ENCODE measurements around the gene BCAS1.

DNA sequence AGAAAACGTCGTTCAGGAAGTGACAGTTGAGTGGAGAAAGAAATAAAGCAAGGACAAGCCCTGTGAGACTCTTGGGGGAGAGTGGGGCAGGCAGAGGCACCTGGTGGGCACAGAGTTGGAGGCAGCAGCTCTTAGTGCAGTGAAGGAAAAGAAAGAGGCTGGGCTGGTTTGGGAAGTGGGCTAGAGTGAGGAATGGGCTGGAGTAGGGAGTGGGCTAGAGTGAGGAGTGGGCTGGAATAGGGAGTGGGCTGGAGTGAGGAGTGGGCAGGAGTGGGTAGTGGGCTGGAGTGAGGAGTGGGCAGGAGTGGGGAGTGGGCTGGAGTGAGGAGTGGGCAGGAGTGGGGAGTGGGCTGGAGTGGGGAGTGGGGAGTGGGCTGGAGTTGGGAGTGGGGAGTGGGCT lies 43.7 kb upstream of the BCAS1 start:
- TF ChIP-seq, protein P1, sequence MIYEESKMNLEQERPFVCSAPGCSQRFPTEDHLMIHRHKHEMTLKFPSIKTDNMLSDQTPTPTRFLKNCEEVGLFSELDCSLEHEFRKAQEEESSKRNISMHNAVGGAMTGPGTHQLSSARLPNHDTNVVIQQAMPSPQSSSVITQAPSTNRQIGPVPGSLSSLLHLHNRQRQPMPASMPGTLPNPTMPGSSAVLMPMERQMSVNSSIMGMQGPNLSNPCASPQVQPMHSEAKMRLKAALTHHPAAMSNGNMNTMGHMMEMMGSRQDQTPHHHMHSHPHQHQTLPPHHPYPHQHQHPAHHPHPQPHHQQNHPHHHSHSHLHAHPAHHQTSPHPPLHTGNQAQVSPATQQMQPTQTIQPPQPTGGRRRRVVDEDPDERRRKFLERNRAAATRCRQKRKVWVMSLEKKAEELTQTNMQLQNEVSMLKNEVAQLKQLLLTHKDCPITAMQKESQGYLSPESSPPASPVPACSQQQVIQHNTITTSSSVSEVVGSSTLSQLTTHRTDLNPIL (CRISPR knock-in tag; IDR thresholded peaks at IDR 0.05; ENCODE audit: low read depth), result no peak
- TF ChIP-seq ZFP3 (CRISPR knock-in tag; IDR thresholded peaks at IDR 0.05) (no peak), RARB (CRISPR knock-in tag; IDR thresholded peaks at IDR 0.05) (no peak), TOX (CRISPR knock-in tag; IDR thresholded peaks at IDR 0.05; ENCODE audit: borderline replicate concordance) (no peak), ZC3H10 (CRISPR knock-in tag; IDR thresholded peaks at IDR 0.05) (no peak), ZFP30 (CRISPR knock-in tag; IDR thresholded peaks at IDR 0.05) (no peak), ZNF70 (CRISPR knock-in tag; IDR thresholded peaks at IDR 0.05) (no peak), ZNF8 (CRISPR knock-in tag; IDR thresholded peaks at IDR 0.05) (no peak), ARNTL (CRISPR knock-in tag; IDR thresholded peaks at IDR 0.05; ENCODE audit: borderline replicate concordance, low read depth) (no peak), GLIS3 (CRISPR knock-in tag; IDR thresholded peaks at IDR 0.05) (no peak)
- TF ChIP-seq, protein P2, sequence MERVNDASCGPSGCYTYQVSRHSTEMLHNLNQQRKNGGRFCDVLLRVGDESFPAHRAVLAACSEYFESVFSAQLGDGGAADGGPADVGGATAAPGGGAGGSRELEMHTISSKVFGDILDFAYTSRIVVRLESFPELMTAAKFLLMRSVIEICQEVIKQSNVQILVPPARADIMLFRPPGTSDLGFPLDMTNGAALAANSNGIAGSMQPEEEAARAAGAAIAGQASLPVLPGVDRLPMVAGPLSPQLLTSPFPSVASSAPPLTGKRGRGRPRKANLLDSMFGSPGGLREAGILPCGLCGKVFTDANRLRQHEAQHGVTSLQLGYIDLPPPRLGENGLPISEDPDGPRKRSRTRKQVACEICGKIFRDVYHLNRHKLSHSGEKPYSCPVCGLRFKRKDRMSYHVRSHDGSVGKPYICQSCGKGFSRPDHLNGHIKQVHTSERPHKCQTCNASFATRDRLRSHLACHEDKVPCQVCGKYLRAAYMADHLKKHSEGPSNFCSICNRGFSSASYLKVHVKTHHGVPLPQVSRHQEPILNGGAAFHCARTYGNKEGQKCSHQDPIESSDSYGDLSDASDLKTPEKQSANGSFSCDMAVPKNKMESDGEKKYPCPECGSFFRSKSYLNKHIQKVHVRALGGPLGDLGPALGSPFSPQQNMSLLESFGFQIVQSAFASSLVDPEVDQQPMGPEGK (CRISPR knock-in tag; IDR thresholded peaks at IDR 0.05; ENCODE audit: borderline replicate concordance), result no peak
